Measurements from ENCODE around the gene TNC. TPM values are rescaled to one million over a fixed set of nuclear protein-coding genes. Genes with fewer than 3 reads are reported as not detected.

The TNC gene
- total RNA-seq, 1 experiment from 2014 or later, result 11.4 TPM

DNA sequence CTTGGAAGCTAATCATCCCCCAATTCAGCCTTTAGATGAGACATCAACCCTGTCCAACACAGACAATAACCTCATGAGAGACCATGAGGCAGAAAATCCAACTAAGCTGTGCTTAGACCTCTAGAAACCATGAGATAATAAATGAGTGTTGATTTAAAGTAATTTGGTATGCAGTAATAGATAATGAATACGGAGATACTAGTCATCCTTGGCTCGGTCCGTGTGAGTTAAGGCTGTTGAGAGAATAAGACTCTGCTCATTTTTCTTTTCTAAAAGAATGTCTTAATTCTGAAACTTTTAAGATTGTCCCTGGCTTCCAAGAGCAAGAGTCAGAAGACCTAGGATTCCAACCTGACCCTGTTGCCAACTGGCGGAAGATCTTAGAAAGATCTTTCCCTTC is 6.1 kb downstream of the TNC start:
- H3K36me3 Mint-ChIP-seq (ENCODE audit: insufficient read depth, unreplicated experiment), result no peaks in the 10 kb centered on the region
- ChIA-PET POLR2A (no interaction called here), CTCF (no interaction called here)
- no peak overlapping the region for H3K27ac Mint-ChIP-seq (ENCODE audit: unreplicated experiment)
- H3K9me3 Mint-ChIP-seq (ENCODE audit: unreplicated experiment), result no peaks in the 10 kb centered on the region
- no peak overlapping the region for H3K4me3 Mint-ChIP-seq (ENCODE audit: unreplicated experiment)
- H3K36me3 ChIP-seq (ENCODE audit: control insufficient read depth, insufficient read depth, low read length), result no peaks in the 10 kb centered on the region
- H3K27me3 ChIP-seq (replicated peaks; ENCODE audit: control insufficient read depth, insufficient read depth, low read length), result no peaks in the 10 kb centered on the region; the same call in 1 of the 2 replicates
- H3K9me3 ChIP-seq, result no peaks in the 10 kb centered on the region
- H3K4me1 Mint-ChIP-seq (ENCODE audit: low read depth, unreplicated experiment), result peaks cover 9% of the 10 kb centered on the region
- H3K27me3 Mint-ChIP-seq (ENCODE audit: insufficient read depth, unreplicated experiment), result no peaks in the 10 kb centered on the region
- intact Hi-C loops (cut with micrococcal nuclease; ENCODE audit: unreplicated experiment), result no loop called here
- H3K4me3 ChIP-seq (ENCODE audit: low read depth, low read length), result no peak overlapping the region
- no peaks in the 10 kb centered on the region for H3K4me1 ChIP-seq
- TF ChIP-seq, protein P1, sequence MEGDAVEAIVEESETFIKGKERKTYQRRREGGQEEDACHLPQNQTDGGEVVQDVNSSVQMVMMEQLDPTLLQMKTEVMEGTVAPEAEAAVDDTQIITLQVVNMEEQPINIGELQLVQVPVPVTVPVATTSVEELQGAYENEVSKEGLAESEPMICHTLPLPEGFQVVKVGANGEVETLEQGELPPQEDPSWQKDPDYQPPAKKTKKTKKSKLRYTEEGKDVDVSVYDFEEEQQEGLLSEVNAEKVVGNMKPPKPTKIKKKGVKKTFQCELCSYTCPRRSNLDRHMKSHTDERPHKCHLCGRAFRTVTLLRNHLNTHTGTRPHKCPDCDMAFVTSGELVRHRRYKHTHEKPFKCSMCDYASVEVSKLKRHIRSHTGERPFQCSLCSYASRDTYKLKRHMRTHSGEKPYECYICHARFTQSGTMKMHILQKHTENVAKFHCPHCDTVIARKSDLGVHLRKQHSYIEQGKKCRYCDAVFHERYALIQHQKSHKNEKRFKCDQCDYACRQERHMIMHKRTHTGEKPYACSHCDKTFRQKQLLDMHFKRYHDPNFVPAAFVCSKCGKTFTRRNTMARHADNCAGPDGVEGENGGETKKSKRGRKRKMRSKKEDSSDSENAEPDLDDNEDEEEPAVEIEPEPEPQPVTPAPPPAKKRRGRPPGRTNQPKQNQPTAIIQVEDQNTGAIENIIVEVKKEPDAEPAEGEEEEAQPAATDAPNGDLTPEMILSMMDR (IDR thresholded peaks at IDR 0.05; ENCODE audit: insufficient read depth in 1 of 2, low read depth in 1 of 2, low read length in 1 of 2, severe bottlenecking in 1 of 2, unreplicated experiment in 1 of 2), result no peak
- no TSS peak for BruUV-seq (replicated peaks)
- no peak for DNase-seq

DNA sequence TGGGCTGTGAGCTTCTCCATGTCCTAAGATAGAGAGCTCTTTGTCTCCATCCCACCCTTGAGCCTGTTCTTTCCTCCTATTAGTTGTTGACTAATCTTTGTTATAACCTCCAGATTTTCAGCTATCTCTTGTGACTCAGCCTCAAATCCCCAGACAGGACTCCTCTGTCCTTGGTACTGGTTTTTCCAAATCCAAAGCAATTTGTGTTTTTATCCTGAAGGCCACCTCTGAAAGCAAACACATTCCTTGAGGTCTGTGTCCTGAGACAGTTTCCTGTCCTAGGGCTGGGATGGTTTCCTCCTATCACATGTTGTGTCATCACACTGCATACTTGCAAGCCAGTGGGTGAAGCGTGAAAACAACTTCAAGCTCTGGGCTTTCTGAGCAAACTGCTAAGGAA is 8.5 kb downstream of the TNC start:
- ChIA-PET CTCF (no interaction called here), POLR2A (no interaction called here)
- peaks cover 25% of the 10 kb centered on the region for H3K4me1 Mint-ChIP-seq (ENCODE audit: low read depth, unreplicated experiment)
- H3K27me3 Mint-ChIP-seq (ENCODE audit: insufficient read depth, unreplicated experiment), result no peaks in the 10 kb centered on the region
- H3K27ac Mint-ChIP-seq (ENCODE audit: unreplicated experiment), result no peak overlapping the region
- no TSS peak for BruUV-seq (replicated peaks)
- H3K9me3 ChIP-seq, result no peaks in the 10 kb centered on the region
- no peak overlapping the region for H3K4me3 Mint-ChIP-seq (ENCODE audit: unreplicated experiment)
- H3K9me3 Mint-ChIP-seq (ENCODE audit: unreplicated experiment), result no peaks in the 10 kb centered on the region
- no peaks in the 10 kb centered on the region for H3K36me3 Mint-ChIP-seq (ENCODE audit: insufficient read depth, unreplicated experiment)
- intact Hi-C loops (cut with micrococcal nuclease; ENCODE audit: unreplicated experiment), result loop anchor here (5.0 kb wide), 1 partner anchor 82 kb away; no protein-coding TSS in a partner anchor
- H3K4me1 ChIP-seq, result peaks cover 16% of the 10 kb centered on the region; the same call in 1 of the 2 replicates
- DNase-seq, result no peak
- no peaks in the 10 kb centered on the region for H3K36me3 ChIP-seq (ENCODE audit: control insufficient read depth, insufficient read depth, low read length)
- TF ChIP-seq, protein P1 (IDR thresholded peaks at IDR 0.05; ENCODE audit: insufficient read depth in 1 of 2, low read depth in 1 of 2, low read length in 1 of 2, severe bottlenecking in 1 of 2, unreplicated experiment in 1 of 2), result no peak
- no peaks in the 10 kb centered on the region for H3K27me3 ChIP-seq (replicated peaks; ENCODE audit: control insufficient read depth, insufficient read depth, low read length)
- no peak overlapping the region for H3K4me3 ChIP-seq (ENCODE audit: low read depth, low read length)

DNA sequence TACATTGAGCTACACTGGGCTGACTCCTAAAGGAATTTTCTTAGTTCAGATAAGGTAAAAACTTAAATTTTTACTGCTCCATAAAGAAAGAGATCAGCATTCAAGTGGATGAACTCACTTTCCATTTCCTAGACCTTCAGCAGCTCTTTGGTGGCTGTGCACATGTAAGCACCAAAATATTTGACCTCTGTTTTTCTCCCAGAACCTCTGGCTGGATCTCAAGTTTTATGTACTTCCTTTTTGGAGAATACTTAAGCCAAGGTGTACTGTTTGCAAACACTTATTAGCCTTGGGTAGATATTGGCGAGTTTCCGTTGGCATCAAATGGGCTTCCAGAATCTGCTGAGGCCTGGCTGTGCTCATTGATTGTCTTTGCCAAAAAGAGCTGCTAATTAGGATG is 10.3 kb downstream of the TNC start:
- no peaks in the 10 kb centered on the region for H3K36me3 ChIP-seq (ENCODE audit: control insufficient read depth, insufficient read depth, low read length)
- H3K4me1 ChIP-seq, result peaks cover 16% of the 10 kb centered on the region; the same call in 1 of the 2 replicates
- Mint-ChIP-seq H3K36me3 (ENCODE audit: insufficient read depth, unreplicated experiment) (no peaks in the 10 kb centered on the region), H3K9me3 (ENCODE audit: unreplicated experiment) (no peaks in the 10 kb centered on the region), H3K27me3 (ENCODE audit: insufficient read depth, unreplicated experiment) (no peaks in the 10 kb centered on the region), H3K4me1 (ENCODE audit: low read depth, unreplicated experiment) (peaks cover 25% of the 10 kb centered on the region), H3K4me3 (ENCODE audit: unreplicated experiment) (no peak overlapping the region), H3K27ac (ENCODE audit: unreplicated experiment) (no peak overlapping the region)
- no peak for DNase-seq
- intact Hi-C loops (cut with micrococcal nuclease; ENCODE audit: unreplicated experiment), result loop anchor here (5.0 kb wide), 1 partner anchor 80 kb away; no protein-coding TSS in a partner anchor
- no peaks in the 10 kb centered on the region for H3K9me3 ChIP-seq
- TF ChIP-seq, protein P1 (IDR thresholded peaks at IDR 0.05; ENCODE audit: insufficient read depth in 1 of 2, low read depth in 1 of 2, low read length in 1 of 2, severe bottlenecking in 1 of 2, unreplicated experiment in 1 of 2), result no peak
- ChIA-PET CTCF (no interaction called here), POLR2A (no interaction called here)
- no TSS peak for BruUV-seq (replicated peaks)
- no peaks in the 10 kb centered on the region for H3K27me3 ChIP-seq (replicated peaks; ENCODE audit: control insufficient read depth, insufficient read depth, low read length)
- no peak overlapping the region for H3K4me3 ChIP-seq (ENCODE audit: low read depth, low read length)
